ENCODE measurements around the gene KLHL22. TPM values are rescaled to one million over a fixed set of nuclear protein-coding genes. Genes with fewer than 3 reads are reported as not detected.
A peak's percentile ranks its signal among the peaks of the same experiment; 100 is the strongest.

Gene KLHL22
- total and polyA plus RNA-seq, 2 of the 13 experiments (the other 11 are each of a cell fraction or from before 2014, with no cell fraction given) = 10.9 to 14.8 TPM

GRCh38 chr22:20495861-20496681 lies 476 bp upstream of the KLHL22 start (continued):
- TF ChIP-seq, protein P1, sequence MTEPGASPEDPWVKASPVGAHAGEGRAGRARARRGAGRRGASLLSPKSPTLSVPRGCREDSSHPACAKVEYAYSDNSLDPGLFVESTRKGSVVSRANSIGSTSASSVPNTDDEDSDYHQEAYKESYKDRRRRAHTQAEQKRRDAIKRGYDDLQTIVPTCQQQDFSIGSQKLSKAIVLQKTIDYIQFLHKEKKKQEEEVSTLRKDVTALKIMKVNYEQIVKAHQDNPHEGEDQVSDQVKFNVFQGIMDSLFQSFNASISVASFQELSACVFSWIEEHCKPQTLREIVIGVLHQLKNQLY (CRISPR knock-in tag; IDR thresholded peaks at IDR 0.05) = no peak
- peak; percentile 71 for TF ChIP-seq MXD4 (CRISPR knock-in tag; IDR thresholded peaks at IDR 0.05)
- TF ChIP-seq HOXD1 (CRISPR knock-in tag; IDR thresholded peaks at IDR 0.05) = no peak
- TF ChIP-seq ZNF557 (CRISPR knock-in tag; IDR thresholded peaks at IDR 0.05) = no peak
- TF ChIP-seq, protein P2, sequence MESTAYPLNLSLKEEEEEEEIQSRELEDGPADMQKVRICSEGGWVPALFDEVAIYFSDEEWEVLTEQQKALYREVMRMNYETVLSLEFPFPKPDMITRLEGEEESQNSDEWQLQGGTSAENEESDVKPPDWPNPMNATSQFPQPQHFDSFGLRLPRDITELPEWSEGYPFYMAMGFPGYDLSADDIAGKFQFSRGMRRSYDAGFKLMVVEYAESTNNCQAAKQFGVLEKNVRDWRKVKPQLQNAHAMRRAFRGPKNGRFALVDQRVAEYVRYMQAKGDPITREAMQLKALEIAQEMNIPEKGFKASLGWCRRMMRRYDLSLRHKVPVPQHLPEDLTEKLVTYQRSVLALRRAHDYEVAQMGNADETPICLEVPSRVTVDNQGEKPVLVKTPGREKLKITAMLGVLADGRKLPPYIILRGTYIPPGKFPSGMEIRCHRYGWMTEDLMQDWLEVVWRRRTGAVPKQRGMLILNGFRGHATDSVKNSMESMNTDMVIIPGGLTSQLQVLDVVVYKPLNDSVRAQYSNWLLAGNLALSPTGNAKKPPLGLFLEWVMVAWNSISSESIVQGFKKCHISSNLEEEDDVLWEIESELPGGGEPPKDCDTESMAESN (CRISPR knock-in tag; conservative IDR thresholded peaks at IDR 0.05) = 0 out of 2 replicates have a peak, but pooled peaks have one; percentile 3
- no peak for TF ChIP-seq AHR (CRISPR knock-in tag; IDR thresholded peaks at IDR 0.05)
- TF ChIP-seq ZNF143 (CRISPR knock-in tag; IDR thresholded peaks at IDR 0.05) = 0 out of 2 replicates have a peak, but pooled peaks have one; percentile 4
- TF ChIP-seq, protein P3, sequence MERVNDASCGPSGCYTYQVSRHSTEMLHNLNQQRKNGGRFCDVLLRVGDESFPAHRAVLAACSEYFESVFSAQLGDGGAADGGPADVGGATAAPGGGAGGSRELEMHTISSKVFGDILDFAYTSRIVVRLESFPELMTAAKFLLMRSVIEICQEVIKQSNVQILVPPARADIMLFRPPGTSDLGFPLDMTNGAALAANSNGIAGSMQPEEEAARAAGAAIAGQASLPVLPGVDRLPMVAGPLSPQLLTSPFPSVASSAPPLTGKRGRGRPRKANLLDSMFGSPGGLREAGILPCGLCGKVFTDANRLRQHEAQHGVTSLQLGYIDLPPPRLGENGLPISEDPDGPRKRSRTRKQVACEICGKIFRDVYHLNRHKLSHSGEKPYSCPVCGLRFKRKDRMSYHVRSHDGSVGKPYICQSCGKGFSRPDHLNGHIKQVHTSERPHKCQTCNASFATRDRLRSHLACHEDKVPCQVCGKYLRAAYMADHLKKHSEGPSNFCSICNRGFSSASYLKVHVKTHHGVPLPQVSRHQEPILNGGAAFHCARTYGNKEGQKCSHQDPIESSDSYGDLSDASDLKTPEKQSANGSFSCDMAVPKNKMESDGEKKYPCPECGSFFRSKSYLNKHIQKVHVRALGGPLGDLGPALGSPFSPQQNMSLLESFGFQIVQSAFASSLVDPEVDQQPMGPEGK (CRISPR knock-in tag; IDR thresholded peaks at IDR 0.05) = peak; percentile 82
- TF ChIP-seq GATAD2A (CRISPR knock-in tag; IDR thresholded peaks at IDR 0.05) = peak; percentile 68
- no peak for TF ChIP-seq SIX4 (CRISPR knock-in tag; IDR thresholded peaks at IDR 0.05)
- TF ChIP-seq ZIK1 (CRISPR knock-in tag; IDR thresholded peaks at IDR 0.05; ENCODE audit: borderline replicate concordance, low read depth) = no peak
- TF ChIP-seq POLR2AphosphoS5 (IDR thresholded peaks at IDR 0.05; ENCODE audit: low read depth, low read length) = peak; percentile 62
- 0 out of 2 replicates have a peak, but pooled peaks have one; percentile 10 for TF ChIP-seq ZNF616 (CRISPR knock-in tag; IDR thresholded peaks at IDR 0.05; ENCODE audit: low read depth)
- TF ChIP-seq, protein P4, sequence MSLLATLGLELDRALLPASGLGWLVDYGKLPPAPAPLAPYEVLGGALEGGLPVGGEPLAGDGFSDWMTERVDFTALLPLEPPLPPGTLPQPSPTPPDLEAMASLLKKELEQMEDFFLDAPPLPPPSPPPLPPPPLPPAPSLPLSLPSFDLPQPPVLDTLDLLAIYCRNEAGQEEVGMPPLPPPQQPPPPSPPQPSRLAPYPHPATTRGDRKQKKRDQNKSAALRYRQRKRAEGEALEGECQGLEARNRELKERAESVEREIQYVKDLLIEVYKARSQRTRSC (CRISPR knock-in tag; IDR thresholded peaks at IDR 0.05; ENCODE audit: low read depth) = 0 out of 2 replicates have a peak, but pooled peaks have one; percentile 73
- TF ChIP-seq ZSCAN31 (CRISPR knock-in tag; IDR thresholded peaks at IDR 0.05; ENCODE audit: low read depth) = no peak
- TF ChIP-seq BCL6 (CRISPR knock-in tag; IDR thresholded peaks at IDR 0.05) = 0 out of 2 replicates have a peak, but pooled peaks have one; percentile 50
- peak; percentile 10; the same call in 1 of the 2 replicates for TF ChIP-seq BCL3 (CRISPR knock-in tag; IDR thresholded peaks at IDR 0.05)
- TF ChIP-seq CTCF (CRISPR knock-in tag; IDR thresholded peaks at IDR 0.05) = peak; percentile 95
- TF ChIP-seq CREB1 (IDR thresholded peaks at IDR 0.05) = 0 out of 2 replicates have a peak, but pooled peaks have one; percentile 27
- no peak for TF ChIP-seq CREB1 (CRISPR knock-in tag; IDR thresholded peaks at IDR 0.05)
- 0 out of 2 replicates have a peak, but pooled peaks have one; percentile 37 for TF ChIP-seq PCBP1 (IDR thresholded peaks at IDR 0.05; ENCODE audit: borderline replicate concordance, low read depth, low read length)
- TF ChIP-seq ERF (CRISPR knock-in tag; IDR thresholded peaks at IDR 0.05) = 0 out of 2 replicates have a peak, but pooled peaks have one; percentile 16

Data from HepG2 (cell line).